Gastroesophageal sphincter (tissue), 4 donors: ENCODE results near the gene NSUN6. TPM values are rescaled to one million over a fixed set of nuclear protein-coding genes. Genes with fewer than 3 reads are reported as not detected.

Source experiments
- ATAC-seq: fragments of 150-250 bp; one replicate; pipeline ENCODE4 v1.9.1; 2016; ENCODE audit warnings: mild to moderate bottlenecking, moderate library complexity
- H3K27ac ChIP-seq, 4 donors: fragments of 200-600 bp; sonication (generic) in 3 of 4; 1 replicate in 3 of 4; 2 replicates in 1 of 4; pipeline ENCODE4 v1.5.1; 2016 to 2019
- H3K27me3 ChIP-seq: fragments of 200-600 bp; sonication (generic); one replicate; pipeline ENCODE4 v1.5.1; 2019
- H3K36me3 ChIP-seq, 2 donors: fragments of 200-600 bp; sonication (generic); one replicate each; pipeline ENCODE4 v1.5.1; 2019; ENCODE audit warnings: control low read depth in 1 of 2
- H3K4me1 ChIP-seq, 3 donors: fragments of 200-600 bp; sonication (generic); 1 replicate in 2 of 3; 2 replicates in 1 of 3; pipeline ENCODE4 v1.5.1; 2016 to 2019; ENCODE audit warnings: control low read depth in 2 of 3
- H3K4me3 ChIP-seq, 2 donors: fragments of 200-600 bp; sonication (generic); one replicate each; pipeline ENCODE4 v1.5.1; 2019; ENCODE audit warnings: mild to moderate bottlenecking in 1 of 2, moderate library complexity in 1 of 2
- H3K9me3 ChIP-seq, 3 donors: fragments of 200-600 bp; sonication (generic); one replicate each; pipeline ENCODE4 v1.5.1; 2017 to 2019; ENCODE audit warnings: control low read depth in 2 of 3
- EP300 ChIP-seq: sonication (generic); formaldehyde crosslinking; IDR thresholded peaks from one replicate; pipeline ENCODE4 v1.6.1; 2017; ENCODE audit warnings: antibody characterized with exemption, mild to moderate bottlenecking
- POLR2A ChIP-seq, 2 donors: fragments of 450-650 bp; IDR thresholded peaks; one replicate each; pipeline ENCODE4 v1.6.1; 2017; ENCODE audit warnings: antibody characterized with exemption in 2 of 2, mild to moderate bottlenecking in 2 of 2, moderate library complexity in 1 of 2
- POLR2AphosphoS5 ChIP-seq: sonication (generic); formaldehyde crosslinking; IDR thresholded peaks from one replicate; pipeline ENCODE4 v1.6.1; 2017; ENCODE audit warnings: antibody characterized with exemption
- WGBS, 2 donors: methylation state at CpG; one replicate each; pipeline ENCODE4 v1.1.5; 2018; ENCODE audit warnings: low coverage in 1 of 2; 5-methylcytosine and 5-hydroxymethylcytosine counted together
- total RNA-seq, 4 donors: library from RNA; depleted of rRNA; stranded (reverse); fragments of >200 nt; gene quantifications; one replicate each; pipeline ENCODE4 v1.1.0, GENCODE V29; 2016
- TF ChIP-seq, protein P1 (sequence below), 4 experiments: fragments of 200-600 bp in 2 of 4; fragments of 450-650 bp in 2 of 4; sonication (generic) in 1 of 4; IDR thresholded peaks; one replicate each; pipeline ENCODE4 v1.5.1; 2017 to 2019; ENCODE audit warnings: antibody characterized with exemption in 4 of 4, mild to moderate bottlenecking in 2 of 4, moderate library complexity in 2 of 4

Gene NSUN6
- total RNA-seq, 4 donors from 2014 or later, result 5.9 to 16.7 (median 7.1) TPM

DNA sequence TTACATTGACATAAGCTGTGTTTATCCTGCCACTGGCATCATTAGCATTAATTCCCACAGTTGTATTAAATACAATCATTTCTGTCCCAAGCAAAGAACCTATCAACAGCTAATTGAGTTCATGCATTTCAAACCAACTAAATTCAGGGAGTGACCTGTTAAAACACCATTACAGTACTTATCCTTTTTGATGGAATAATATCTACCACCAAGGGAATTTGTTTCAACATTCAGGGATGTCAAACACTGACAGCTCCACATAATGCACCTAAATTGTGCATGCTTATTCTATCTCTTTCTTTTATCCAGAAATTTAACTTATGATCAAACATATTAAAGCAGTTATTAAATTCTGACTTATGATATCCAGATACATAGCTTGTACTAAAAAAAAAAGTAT lies 136.8 kb downstream of the NSUN6 start:
- Histone ChIP-seq H3K27ac (no peak overlapping the region), H3K27me3 (no peaks in the 10 kb centered on the region), H3K4me1 (peaks cover 0 to 5% (median 0%) of the 10 kb centered on the region in 3 donors), H3K4me3 (no peak overlapping the region), H3K36me3 (peaks cover 2 to 65% of the 10 kb centered on the region in 2 donors), H3K9me3 (no peaks in the 10 kb centered on the region)
- no peak for ATAC-seq
- no peak for TF ChIP-seq POLR2AphosphoS5
- no peak for TF ChIP-seq EP300
- no peak for TF ChIP-seq POLR2A (IDR thresholded peaks at IDR 0.05)
- TF ChIP-seq, protein P1, sequence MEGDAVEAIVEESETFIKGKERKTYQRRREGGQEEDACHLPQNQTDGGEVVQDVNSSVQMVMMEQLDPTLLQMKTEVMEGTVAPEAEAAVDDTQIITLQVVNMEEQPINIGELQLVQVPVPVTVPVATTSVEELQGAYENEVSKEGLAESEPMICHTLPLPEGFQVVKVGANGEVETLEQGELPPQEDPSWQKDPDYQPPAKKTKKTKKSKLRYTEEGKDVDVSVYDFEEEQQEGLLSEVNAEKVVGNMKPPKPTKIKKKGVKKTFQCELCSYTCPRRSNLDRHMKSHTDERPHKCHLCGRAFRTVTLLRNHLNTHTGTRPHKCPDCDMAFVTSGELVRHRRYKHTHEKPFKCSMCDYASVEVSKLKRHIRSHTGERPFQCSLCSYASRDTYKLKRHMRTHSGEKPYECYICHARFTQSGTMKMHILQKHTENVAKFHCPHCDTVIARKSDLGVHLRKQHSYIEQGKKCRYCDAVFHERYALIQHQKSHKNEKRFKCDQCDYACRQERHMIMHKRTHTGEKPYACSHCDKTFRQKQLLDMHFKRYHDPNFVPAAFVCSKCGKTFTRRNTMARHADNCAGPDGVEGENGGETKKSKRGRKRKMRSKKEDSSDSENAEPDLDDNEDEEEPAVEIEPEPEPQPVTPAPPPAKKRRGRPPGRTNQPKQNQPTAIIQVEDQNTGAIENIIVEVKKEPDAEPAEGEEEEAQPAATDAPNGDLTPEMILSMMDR (IDR thresholded peaks at IDR 0.05), result no peak

DNA sequence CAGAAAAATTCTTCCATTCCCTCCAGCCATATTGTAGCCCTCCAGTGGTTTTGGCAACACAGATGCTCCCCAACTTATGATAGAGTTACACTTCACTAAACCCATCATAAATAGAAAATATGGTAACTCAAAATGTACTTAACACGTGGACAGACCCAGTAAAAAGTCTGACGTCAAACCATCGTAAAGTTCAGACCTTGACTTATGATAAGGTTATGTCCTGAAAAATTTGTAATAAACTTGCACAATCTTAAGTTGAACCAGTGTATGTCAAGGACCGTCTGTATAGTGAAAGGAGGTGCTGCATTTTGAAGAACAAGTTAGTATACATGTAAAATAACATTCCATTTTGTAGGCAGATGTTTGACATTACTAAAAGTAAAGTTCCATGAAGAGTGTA lies 142.8 kb downstream of the NSUN6 start:
- Histone ChIP-seq H3K9me3 (no peaks in the 10 kb centered on the region), H3K36me3 (peaks cover 0 to 57% of the 10 kb centered on the region in 2 donors), H3K4me3 (no peak overlapping the region), H3K4me1 (peaks cover 0 to 19% (median 0%) of the 10 kb centered on the region in 3 donors), H3K27ac (no peak overlapping the region), H3K27me3 (no peaks in the 10 kb centered on the region)
- WGBS, 2 donors, result 79 to 89% methylated on average over 4 of the region's 4 CpGs
- TF ChIP-seq POLR2AphosphoS5, result no peak
- no peak for TF ChIP-seq POLR2A (IDR thresholded peaks at IDR 0.05)
- no peak for TF ChIP-seq EP300
- TF ChIP-seq, protein P1 (IDR thresholded peaks at IDR 0.05), result no peak
- no peak for ATAC-seq

DNA sequence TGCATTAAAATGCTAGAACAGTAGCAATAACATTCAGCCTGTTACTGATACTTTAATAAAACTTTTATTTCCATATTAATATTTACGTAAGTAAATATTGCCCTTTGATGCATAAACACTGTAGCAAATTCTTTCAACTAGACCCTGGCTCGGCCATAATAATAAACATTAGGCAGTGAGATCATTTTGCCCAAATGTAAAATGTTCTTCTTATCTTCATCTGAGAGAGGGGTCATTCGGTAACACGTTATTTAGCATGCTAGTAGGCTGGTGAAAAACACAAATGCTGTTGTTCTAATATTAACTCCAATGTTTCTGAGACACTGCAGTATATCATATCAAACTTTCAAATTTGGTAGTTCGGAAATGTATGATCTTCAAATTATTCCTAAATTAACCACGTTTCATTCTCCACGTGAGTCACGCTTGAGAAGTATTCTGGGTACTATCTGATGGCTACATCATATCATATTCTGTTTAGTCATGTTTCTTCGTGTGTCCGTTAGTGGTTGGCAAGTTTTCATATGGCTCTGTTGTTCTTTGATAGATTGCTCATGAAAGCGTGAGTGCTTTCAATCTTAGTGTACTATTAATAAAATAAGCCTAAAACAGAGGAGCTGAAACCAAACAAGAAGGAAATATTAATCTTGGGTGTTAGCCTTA lies 145.8 kb downstream of the NSUN6 start:
- no peaks in the 10 kb centered on the region for H3K27me3 ChIP-seq
- peak overlapping the region in 1 of 4 donors; percentile 46 for H3K27ac ChIP-seq
- no peak for ATAC-seq

DNA sequence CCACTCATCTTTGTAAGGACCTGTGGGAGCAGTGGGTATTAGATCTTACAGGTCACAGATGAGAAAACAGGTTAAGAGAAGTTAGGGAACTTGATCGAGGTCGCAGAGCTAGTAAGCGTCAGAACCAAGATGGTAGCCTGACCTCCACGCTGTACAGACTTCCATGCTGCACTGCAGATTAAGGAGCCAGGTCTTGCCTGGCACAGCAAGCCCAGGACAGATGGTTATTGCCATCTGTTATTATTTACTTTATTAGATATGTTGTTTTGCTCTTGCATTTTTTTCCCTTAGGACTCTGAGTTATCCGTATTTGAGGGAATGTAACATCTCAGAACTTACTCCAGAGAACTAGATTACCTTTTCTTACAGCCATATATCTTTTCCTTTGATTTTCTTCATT lies 147.2 kb downstream of the NSUN6 start:
- no peak for ATAC-seq
- Histone ChIP-seq H3K36me3 (peaks cover 0 to 31% of the 10 kb centered on the region in 2 donors), H3K27me3 (no peaks in the 10 kb centered on the region), H3K27ac (no peak overlapping the region), H3K4me3 (no peak overlapping the region), H3K9me3 (no peaks in the 10 kb centered on the region), H3K4me1 (peaks cover 0 to 19% (median 0%) of the 10 kb centered on the region in 3 donors)
- TF ChIP-seq, protein P1 (IDR thresholded peaks at IDR 0.05), result no peak
- TF ChIP-seq EP300 (no peak), POLR2AphosphoS5 (no peak), POLR2A (IDR thresholded peaks at IDR 0.05) (no peak)
- WGBS, 2 donors, result 92 to 95% methylated on average over 4 to 5 of the region's 5 CpGs

More for the DNA sequence above, 145.8 kb downstream of the NSUN6 start:
- H3K9me3 ChIP-seq, result no peaks in the 10 kb centered on the region
- no peak overlapping the region for H3K4me3 ChIP-seq
- no peak for TF ChIP-seq POLR2A (IDR thresholded peaks at IDR 0.05)
- TF ChIP-seq POLR2AphosphoS5, result no peak
- no peak for TF ChIP-seq EP300
- TF ChIP-seq, protein P1 (IDR thresholded peaks at IDR 0.05), result no peak
- H3K36me3 ChIP-seq, result peaks cover 0 to 41% of the 10 kb centered on the region in 2 donors
- peaks cover 0 to 19% (median 0%) of the 10 kb centered on the region in 3 donors for H3K4me1 ChIP-seq
- WGBS, 2 donors, result 36 to 42% methylated on average over 9 to 11 of the region's 11 CpGs

DNA sequence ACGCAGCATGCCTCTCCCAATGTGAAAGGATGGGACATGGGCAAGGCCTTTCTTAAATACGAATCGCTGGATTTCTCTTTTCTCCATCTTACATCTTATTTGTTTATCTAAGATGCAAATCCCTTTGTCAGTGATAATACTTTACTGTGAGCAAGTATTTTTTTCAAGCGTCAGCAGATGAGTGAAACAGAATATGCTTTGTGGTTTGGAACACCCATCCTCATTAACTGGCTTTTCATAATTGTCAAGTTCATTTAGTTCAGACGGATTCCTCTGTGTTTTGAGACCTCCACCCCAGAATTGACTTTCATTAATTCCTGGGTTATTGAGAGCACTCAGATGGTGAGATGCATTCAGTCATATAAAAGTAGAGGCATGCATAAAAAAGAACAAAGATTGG lies 149.8 kb downstream of the NSUN6 start:
- TF ChIP-seq, protein P1 (IDR thresholded peaks at IDR 0.05), result no peak
- TF ChIP-seq POLR2A (IDR thresholded peaks at IDR 0.05) (no peak), POLR2AphosphoS5 (no peak), EP300 (no peak)
- 44 to 79% methylated on average over 5 of the region's 5 CpGs for WGBS, 2 donors
- ATAC-seq, result no peak
- H3K36me3 ChIP-seq, result peaks cover 0 to 20% of the 10 kb centered on the region in 2 donors
- no peaks in the 10 kb centered on the region for H3K9me3 ChIP-seq
- H3K4me1 ChIP-seq, result peaks cover 0 to 28% (median 0%) of the 10 kb centered on the region in 3 donors
- no peaks in the 10 kb centered on the region for H3K27me3 ChIP-seq
- no peak overlapping the region for H3K4me3 ChIP-seq
- no peak overlapping the region for H3K27ac ChIP-seq
